C4-2B (cell line): ENCODE data around the gene COX7A2L.

Experiments
- ZFX ChIP-seq: fragments of 450-650 bp; IDR thresholded peaks from 2 replicates; pipeline ENCODE4 v1.6.1; 2017
- TF ChIP-seq, protein P1 (sequence below): fragments of 450-650 bp; conservative IDR thresholded peaks from 2 replicates; pipeline ENCODE4 v1.5.1; 2017; ENCODE audit warnings: mild to moderate bottlenecking

DNA sequence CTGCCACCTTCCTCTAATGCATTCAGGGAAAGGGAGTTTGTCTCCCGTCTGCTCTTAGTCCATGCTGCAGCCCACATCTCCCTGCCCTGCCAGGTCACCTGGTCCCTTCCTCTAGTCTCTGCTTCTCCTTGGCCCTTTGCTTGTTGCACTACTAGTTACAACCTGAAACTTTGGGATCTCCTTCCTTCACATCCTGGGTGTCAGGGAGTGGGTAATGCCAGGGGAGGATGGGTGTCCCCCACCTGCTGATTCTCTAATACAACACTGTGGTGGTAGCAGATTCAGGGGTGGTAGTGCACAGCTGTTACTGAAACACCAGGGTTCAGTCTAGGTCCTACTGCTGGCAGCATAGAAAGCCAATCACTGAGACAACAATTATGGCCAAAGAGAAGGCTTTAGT, 31.2 kb upstream of the COX7A2L start:
- TF ChIP-seq, protein P1, sequence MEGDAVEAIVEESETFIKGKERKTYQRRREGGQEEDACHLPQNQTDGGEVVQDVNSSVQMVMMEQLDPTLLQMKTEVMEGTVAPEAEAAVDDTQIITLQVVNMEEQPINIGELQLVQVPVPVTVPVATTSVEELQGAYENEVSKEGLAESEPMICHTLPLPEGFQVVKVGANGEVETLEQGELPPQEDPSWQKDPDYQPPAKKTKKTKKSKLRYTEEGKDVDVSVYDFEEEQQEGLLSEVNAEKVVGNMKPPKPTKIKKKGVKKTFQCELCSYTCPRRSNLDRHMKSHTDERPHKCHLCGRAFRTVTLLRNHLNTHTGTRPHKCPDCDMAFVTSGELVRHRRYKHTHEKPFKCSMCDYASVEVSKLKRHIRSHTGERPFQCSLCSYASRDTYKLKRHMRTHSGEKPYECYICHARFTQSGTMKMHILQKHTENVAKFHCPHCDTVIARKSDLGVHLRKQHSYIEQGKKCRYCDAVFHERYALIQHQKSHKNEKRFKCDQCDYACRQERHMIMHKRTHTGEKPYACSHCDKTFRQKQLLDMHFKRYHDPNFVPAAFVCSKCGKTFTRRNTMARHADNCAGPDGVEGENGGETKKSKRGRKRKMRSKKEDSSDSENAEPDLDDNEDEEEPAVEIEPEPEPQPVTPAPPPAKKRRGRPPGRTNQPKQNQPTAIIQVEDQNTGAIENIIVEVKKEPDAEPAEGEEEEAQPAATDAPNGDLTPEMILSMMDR = no peak
- no peak for TF ChIP-seq ZFX
